Gastrocnemius medialis (tissue), 4 donors: ENCODE measurements around the gene PDZD7. TPM values are rescaled to one million over a fixed set of nuclear protein-coding genes. Genes with fewer than 3 reads are reported as not detected.
"Not testable (repeated sequence)": the region's sequence is repeated elsewhere in the genome, so short reads cannot be mapped to it uniquely, and the experiment has no call there.

Experiments used
- ATAC-seq, 2 donors: fragments of 150-250 bp; one replicate each; pipeline ENCODE4 v1.9.1; 2016
- DNase-seq, 2 donors: peaks; one replicate each; pipeline ENCODE4 v3.0.0-alpha.2; 2019
- H3K27ac ChIP-seq, 4 donors: fragments of 200-600 bp; sonication (generic); 1 replicate in 1 of 4; 2 replicates in 3 of 4; pipeline ENCODE4 v1.5.1; 2016 to 2018; ENCODE audit warnings: mild to moderate bottlenecking in 2 of 4, moderate library complexity in 1 of 4
- H3K27me3 ChIP-seq, 3 donors: fragments of 200-600 bp; sonication (generic) in 2 of 3; 1 replicate in 1 of 3; 2 replicates in 2 of 3; pipeline versions ENCODE4 v1.5.1 to v1.6.0; 2016 to 2019; ENCODE audit warnings: mild to moderate bottlenecking in 1 of 3, moderate library complexity in 1 of 3
- H3K36me3 ChIP-seq, 2 donors: fragments of 200-600 bp; sonication (generic) in 1 of 2; one replicate each; pipeline ENCODE4 v1.5.1; 2017 to 2018
- H3K4me1 ChIP-seq, 2 donors: fragments of 200-600 bp; sonication (generic) in 1 of 2; one replicate each; pipeline ENCODE4 v1.5.1; 2016 to 2017; ENCODE audit warnings: mild to moderate bottlenecking in 2 of 2
- H3K4me3 ChIP-seq, 4 donors: fragments of 200-600 bp; sonication (generic) in 3 of 4; 1 replicate in 1 of 4; 2 replicates in 3 of 4; pipeline ENCODE4 v1.5.1; 2016 to 2019; ENCODE audit warnings: mild to moderate bottlenecking in 2 of 4
- H3K9me3 ChIP-seq, 3 donors: fragments of 200-600 bp; sonication (generic) in 2 of 3; 1 replicate in 1 of 3; 2 replicates in 2 of 3; pipeline ENCODE4 v1.5.1; 2016 to 2019
- CTCF ChIP-seq, 5 experiments: fragments of 450-650 bp in 3 of 5; fragments of 200-600 bp in 2 of 5; sonication (generic) in 2 of 5; IDR thresholded peaks in 4 of 5; conservative IDR thresholded peaks in 1 of 5; 1 replicate in 4 of 5; 2 replicates in 1 of 5; pipeline ENCODE4 v1.5.1; 2016 to 2019; ENCODE audit warnings: antibody characterized with exemption in 5 of 5, mild to moderate bottlenecking in 3 of 5, moderate library complexity in 3 of 5
- POLR2A ChIP-seq, 2 donors: fragments of 450-650 bp; IDR thresholded peaks; one replicate each; pipeline ENCODE4 v1.6.1; 2017; ENCODE audit warnings: antibody characterized with exemption in 2 of 2, mild to moderate bottlenecking in 2 of 2, moderate library complexity in 2 of 2
- in situ Hi-C, 4 donors: fragments of 200-750 bp; cut with MboI; loops; one replicate each; pipeline versions ENCODE4 v1.15.0 to v1.8.0; 2017; ENCODE audit warnings: low sequenced_read_pairs in 4 of 4
- intact Hi-C: fragments of 100-400 bp; cut with DNase I; formaldehyde crosslinking; loops from one replicate; pipeline ENCODE4 v1.15.1; 2023; ENCODE audit warnings: low total_unique reads
- total RNA-seq, 4 donors: library from RNA; depleted of rRNA; stranded (reverse); fragments of >200 nt; gene quantifications; one replicate each; pipeline versions ENCODE4 v1.1.0 to v1.2.3, GENCODE V29; 2016

PDZD7 gene
- total RNA-seq, 4 donors from 2014 or later, result 0.11 TPM; not detected in 3

- intact Hi-C loops, result no loop called here
- in situ Hi-C loops, result no loop called here
- peaks cover 0 to 22% of the 10 kb centered on the region in 2 donors for H3K36me3 ChIP-seq
These were observed 52.6 kb downstream of the PDZD7 start for GRCh38 chr10:100978121-100978900.

GRCh38 chr10:100977436-100977835 is 53.5 kb downstream of the PDZD7 start:
- intact Hi-C loops (no loop called here), in situ Hi-C loops (no loop called here)
- DNase-seq, result no peak
- Histone ChIP-seq H3K9me3 (no peaks in the 10 kb centered on the region), H3K27ac (no peak overlapping the region), H3K4me3 (no peak overlapping the region), H3K36me3 (peaks cover 0 to 22% of the 10 kb centered on the region in 2 donors), H3K27me3 (no peaks in the 10 kb centered on the region), H3K4me1 (no peaks in the 10 kb centered on the region)
- TF ChIP-seq CTCF (IDR thresholded peaks at IDR 0.05 in 4 of 5, conservative IDR thresholded peaks at IDR 0.05 in 1 of 5), result no peak
- no peak for ATAC-seq

More at GRCh38 chr10:100978121-100978900, 52.6 kb downstream of the PDZD7 start:
- Histone ChIP-seq H3K27me3 (no peaks in the 10 kb centered on the region), H3K9me3 (no peaks in the 10 kb centered on the region), H3K4me3 (no peak overlapping the region), H3K27ac (no peak overlapping the region), H3K4me1 (no peaks in the 10 kb centered on the region)
- DNase-seq (no peak), ATAC-seq (no peak)
- TF ChIP-seq POLR2A (IDR thresholded peaks at IDR 0.05), result no peak
- no peak for TF ChIP-seq CTCF (IDR thresholded peaks at IDR 0.05 in 4 of 5, conservative IDR thresholded peaks at IDR 0.05 in 1 of 5)

DNA sequence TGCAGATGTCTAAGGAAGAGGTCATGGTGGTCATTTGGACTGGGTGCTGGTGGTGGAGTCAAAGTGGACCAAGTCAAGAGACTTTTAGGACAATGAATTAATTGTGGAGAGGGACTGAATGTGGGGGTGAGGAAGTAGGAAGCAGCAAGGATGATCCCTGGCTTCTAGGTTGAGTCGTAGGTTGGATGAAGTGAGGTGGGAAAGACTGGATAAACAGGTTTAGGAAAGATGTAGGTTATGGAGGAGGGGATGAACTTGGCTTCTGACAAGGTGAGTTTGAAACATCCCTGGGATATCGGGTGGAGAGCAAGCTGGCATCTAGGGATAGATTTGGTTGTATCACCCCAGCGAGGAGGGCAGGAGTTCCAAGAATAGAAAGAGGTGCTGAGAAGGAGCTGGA is 54.0 kb downstream of the PDZD7 start:
- in situ Hi-C loops, result no loop called here
- H3K9me3 ChIP-seq, result no peaks in the 10 kb centered on the region
- TF ChIP-seq CTCF (IDR thresholded peaks at IDR 0.05 in 4 of 5, conservative IDR thresholded peaks at IDR 0.05 in 1 of 5) (no peak), POLR2A (IDR thresholded peaks at IDR 0.05) (no peak)
- intact Hi-C loops, result no loop called here
- no peak overlapping the region for H3K4me3 ChIP-seq
- no peaks in the 10 kb centered on the region for H3K4me1 ChIP-seq
- no peak for DNase-seq
- no peak for ATAC-seq
- H3K27ac ChIP-seq, result no peak overlapping the region
- peaks cover 0 to 22% of the 10 kb centered on the region in 2 donors for H3K36me3 ChIP-seq
- H3K27me3 ChIP-seq, result no peaks in the 10 kb centered on the region

- intact Hi-C loops, DNase-seq: not testable (repeated sequence)
These were observed 55.5 kb downstream of the PDZD7 start for GRCh38 chr10:100975397-100975796.

DNA sequence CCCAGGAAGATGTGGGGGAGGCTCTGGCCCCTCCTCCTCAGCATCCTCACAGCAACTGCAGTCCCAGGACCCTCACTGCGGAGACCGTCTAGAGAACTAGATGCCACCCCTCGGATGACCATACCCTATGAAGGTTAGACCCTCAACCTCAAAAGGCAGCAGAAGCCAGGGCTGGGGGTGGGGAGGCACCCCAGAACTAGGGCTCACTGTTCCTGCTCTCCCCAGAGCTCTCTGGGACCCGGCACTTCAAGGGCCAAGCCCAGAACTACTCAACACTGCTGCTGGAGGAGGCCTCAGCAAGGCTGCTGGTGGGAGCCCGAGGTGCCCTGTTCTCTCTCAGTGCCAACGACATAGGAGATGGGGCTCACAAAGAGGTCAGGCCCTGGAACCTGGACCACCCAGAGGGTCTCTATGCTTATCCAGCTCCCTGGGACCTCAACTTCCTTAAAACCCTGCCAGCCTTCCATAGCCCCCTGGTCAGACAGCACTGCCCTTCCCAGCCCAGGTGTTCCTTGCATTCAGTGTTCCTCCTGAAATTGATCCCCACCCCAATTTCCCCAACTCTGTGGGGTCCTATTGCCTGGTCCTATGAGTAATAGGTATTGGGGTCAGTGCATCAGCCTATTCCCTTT is 57.9 kb downstream of the PDZD7 start:
- in situ Hi-C loops (no loop called here), intact Hi-C loops (no loop called here)
- DNase-seq, result no peak

More at GRCh38 chr10:100975397-100975796, 55.5 kb downstream of the PDZD7 start:
- H3K36me3 ChIP-seq, H3K27me3 ChIP-seq, H3K27ac ChIP-seq, H3K4me3 ChIP-seq, H3K4me1 ChIP-seq, H3K9me3 ChIP-seq, ATAC-seq, in situ Hi-C loops: not testable (repeated sequence)

More for the DNA sequence above, 57.9 kb downstream of the PDZD7 start:
- no peak for TF ChIP-seq CTCF (IDR thresholded peaks at IDR 0.05 in 4 of 5, conservative IDR thresholded peaks at IDR 0.05 in 1 of 5)
- no peak for TF ChIP-seq POLR2A (IDR thresholded peaks at IDR 0.05)
- no peak overlapping the region for H3K27ac ChIP-seq
- H3K36me3 ChIP-seq, result no peaks in the 10 kb centered on the region
- peaks cover 7 to 16% of the 10 kb centered on the region in 2 donors for H3K4me1 ChIP-seq
- no peaks in the 10 kb centered on the region for H3K9me3 ChIP-seq
- no peak for ATAC-seq
- no peaks in the 10 kb centered on the region for H3K27me3 ChIP-seq
- no peak overlapping the region for H3K4me3 ChIP-seq
